K562 (cell line): Measurements from ENCODE around the gene NLE1. TPM values are rescaled to one million over a fixed set of nuclear protein-coding genes. Genes with fewer than 3 reads are reported as not detected.

Experiments
- ATF1 ChIP-seq, 2 experiments: fragments of 450-650 bp in 1 of 2; IDR thresholded peaks; 2 replicates each; pipeline ENCODE4 v1.6.1; 2016; ENCODE audit warnings: missing compliant biosample characterization in 1 of 2, missing genetic modification characterization in 1 of 2
- ATF7 ChIP-seq: fragments of 450-650 bp; IDR thresholded peaks from 2 replicates; pipeline ENCODE4 v1.7.1; 2014; ENCODE audit warnings: mild to moderate bottlenecking, moderate library complexity
- EP300 ChIP-seq: IDR thresholded peaks from 2 replicates; pipeline ENCODE4 v1.6.1; 2012; ENCODE audit warnings: low read length, improper control_type of control experiment
- FOXM1 ChIP-seq, 2 experiments: fragments of 450-650 bp in 1 of 2; sonication (generic) in 1 of 2; formaldehyde crosslinking in 1 of 2; IDR thresholded peaks; 2 replicates each; pipeline versions ENCODE4 v1.6.1 to v1.9.0; 2017 to 2022; ENCODE audit warnings: low read depth in 2 of 2, mild to moderate bottlenecking in 2 of 2, missing genetic modification reagents in 1 of 2, moderate library complexity in 1 of 2
- GABPB2 ChIP-seq: fragments of 250-450 bp; sonication (Bioruptor Pico); conservative IDR thresholded peaks from 2 replicates; pipeline ENCODE4 v1.5.1; 2021; ENCODE audit warnings: mild to moderate bottlenecking
- GTF2E2 ChIP-seq: fragments of 200-800 bp; sonication (Bioruptor generic); IDR thresholded peaks from 2 replicates; pipeline ENCODE4 v1.6.1; 2016; ENCODE audit warnings: missing genetic modification characterization, missing compliant biosample characterization
- HDGF ChIP-seq: fragments of 450-650 bp; IDR thresholded peaks from 2 replicates; pipeline ENCODE4 v1.6.1; 2016
- HNRNPL ChIP-seq: fragments of 200-400 bp; formaldehyde crosslinking; IDR thresholded peaks from 2 replicates; pipeline ENCODE4 v1.6.1; 2017; ENCODE audit warnings: low read depth, mild to moderate bottlenecking, low read length
- KLF13 ChIP-seq: fragments of 450-650 bp; IDR thresholded peaks from 2 replicates; pipeline ENCODE4 v1.6.1; 2016; ENCODE audit warnings: missing genetic modification characterization, low read depth, mild to moderate bottlenecking, missing compliant biosample characterization, moderate library complexity, borderline replicate concordance
- MAFK ChIP-seq: IDR thresholded peaks from 2 replicates; pipeline ENCODE4 v1.6.1; 2011; ENCODE audit warnings: low read length, improper control_type of control experiment
- NCOA4 ChIP-seq: fragments of 450-650 bp; IDR thresholded peaks from 2 replicates; pipeline ENCODE4 v1.6.1; 2018; ENCODE audit warnings: mild to moderate bottlenecking; ENCODE audit not compliant: partially characterized antibody
- NCOA6 ChIP-seq: fragments of 450-650 bp; IDR thresholded peaks from 2 replicates; pipeline ENCODE4 v1.6.1; 2017; ENCODE audit warnings: mild to moderate bottlenecking
- PYGO2 ChIP-seq: fragments of 450-650 bp; IDR thresholded peaks from 2 replicates; pipeline ENCODE4 v1.6.1; 2016; ENCODE audit warnings: mild to moderate bottlenecking, missing genetic modification characterization, moderate library complexity, missing compliant biosample characterization
- RBM14 ChIP-seq: fragments of 200-400 bp; formaldehyde crosslinking; IDR thresholded peaks from 2 replicates; pipeline ENCODE4 v1.6.1; 2018; ENCODE audit warnings: low read depth, mild to moderate bottlenecking, low read length, moderate library complexity, borderline replicate concordance; ENCODE audit not compliant: insufficient read depth
- SIN3B ChIP-seq: fragments of 450-650 bp; IDR thresholded peaks from 2 replicates; pipeline ENCODE4 v1.6.1; 2017; ENCODE audit warnings: low read depth, mild to moderate bottlenecking, moderate library complexity
- SRF ChIP-seq, 2 experiments: fragments of 250-450, 450-650 bp in 1 of 2; sonication (Bioruptor Pico) in 1 of 2; sonication (generic) in 1 of 2; formaldehyde crosslinking; IDR thresholded peaks; 2 replicates each; pipeline versions ENCODE4 v1.5.0 to v1.5.1; 2020 to 2022; ENCODE audit warnings: mild to moderate bottlenecking in 1 of 2, missing genetic modification reagents in 1 of 2
- SRSF7 ChIP-seq: fragments of 200-400 bp; formaldehyde crosslinking; optimal IDR thresholded peaks from 2 replicates; pipeline ENCODE3; 2017; ENCODE audit warnings: mild to moderate bottlenecking, low read depth, low read length
- TAF1 ChIP-seq: IDR thresholded peaks from 2 replicates; pipeline ENCODE4 v1.6.1; 2011; ENCODE audit warnings: mild to moderate bottlenecking, low read length, moderate library complexity; ENCODE audit not compliant: insufficient read depth, control insufficient read depth, severe bottlenecking; ENCODE audit errors: extremely low read depth
- XRCC3 ChIP-seq: fragments of 450-650 bp; IDR thresholded peaks from 2 replicates; pipeline ENCODE4 v1.6.1; 2017; ENCODE audit warnings: mild to moderate bottlenecking, moderate library complexity
- ZNF121 ChIP-seq: sonication (generic); formaldehyde crosslinking; conservative IDR thresholded peaks from 2 replicates; pipeline ENCODE4 v1.8.0; 2022; ENCODE audit warnings: missing genetic modification reagents
- ZNF134 ChIP-seq: fragments of 250-450 bp; sonication (Bioruptor Pico); conservative IDR thresholded peaks from 2 replicates; pipeline ENCODE4 v1.4.0; 2020
- polyA plus RNA-seq, 8 experiments: library from polyadenylated mRNA; depleted of rRNA in 4 of 8; stranded (reverse) in 5 of 8; unstranded in 3 of 8; fragments of >200 nt; fragmentation: Nextera tagmentation in 2 of 8; fragmentation: Illumina TruSeq in 1 of 8; extraction: Ambion mirVana in 2 of 8; extraction: Trizol in 1 of 8; gene quantifications; 2 replicates each; pipeline versions ENCODE4 v1.2.1 to v1.2.3, GENCODE V29; 2011 to 2014; ENCODE audit warnings: inconsistent platforms in 1 of 8, missing spikeins in 1 of 8
- total RNA-seq, 7 experiments: library from RNA; depleted of rRNA in 6 of 7; stranded (reverse); fragments of >200 nt in 6 of 7; fragmentation: Illumina TruSeq in 2 of 7; extraction: Trizol in 2 of 7; gene quantifications; 2 replicates each; pipeline versions ENCODE4 v1.2.1 to v1.2.3, GENCODE V29; 2011 to 2021; ENCODE audit warnings: low replicate concordance in 1 of 7
- TF ChIP-seq, protein P1 (sequence below): sonication (generic); formaldehyde crosslinking; IDR thresholded peaks from 2 replicates; pipeline ENCODE4 v1.8.0; 2022; ENCODE audit warnings: mild to moderate bottlenecking, missing genetic modification reagents
- TF ChIP-seq, protein P2 (sequence below): fragments of 450-650 bp; IDR thresholded peaks from 2 replicates; pipeline ENCODE4 v1.6.1; 2014; ENCODE audit warnings: low read depth, mild to moderate bottlenecking, moderate library complexity, borderline replicate concordance

Gene NLE1
- total and polyA plus RNA-seq, 9 of the 15 experiments (the other 6 are each of a cell fraction or from before 2014, with no cell fraction given): 3.8 to 69.0 (median 29.4) TPM

DNA sequence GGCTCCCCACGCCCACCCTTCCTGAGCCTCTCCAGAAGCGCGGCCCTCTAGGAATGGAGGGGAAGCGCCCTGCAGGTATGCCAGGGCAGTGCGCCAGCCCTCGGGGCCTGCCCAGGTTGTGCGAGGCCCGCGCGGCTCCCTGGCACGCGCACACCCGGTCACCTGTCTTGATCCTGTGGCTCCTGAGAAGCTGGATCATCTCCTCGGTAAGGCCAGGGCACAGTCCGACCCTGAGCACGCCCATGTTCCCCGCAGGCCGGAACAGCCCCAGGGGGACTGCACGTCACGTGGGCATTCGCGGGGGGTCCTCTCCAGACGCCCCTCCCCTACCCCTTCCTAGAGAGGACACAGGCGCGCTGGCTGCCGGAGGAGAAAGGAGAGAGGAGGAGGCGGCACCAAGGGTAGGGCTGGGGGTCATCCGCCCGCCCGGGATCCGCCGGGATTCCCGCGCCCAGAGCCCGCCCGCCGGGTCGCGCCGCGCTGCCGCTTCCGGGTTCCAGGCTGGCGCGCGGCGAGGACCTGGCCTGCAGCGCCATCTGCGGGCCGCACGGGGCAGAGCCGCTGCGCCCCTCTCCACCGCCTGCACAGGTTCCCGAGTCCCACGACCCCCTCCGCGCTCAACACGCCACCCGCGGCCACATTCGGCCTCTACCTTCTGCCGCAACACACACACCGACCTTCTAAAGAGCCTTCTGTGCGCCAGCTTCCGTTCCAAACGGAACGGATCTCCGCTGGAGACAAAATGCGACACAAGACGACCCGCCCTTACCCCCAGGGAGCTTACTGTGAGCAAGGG lies 22.5 kb downstream of the NLE1 start, which contains the start of gene RAD51D (continued):
- peak; percentile 11; the same call in 1 of the 2 replicates for TF ChIP-seq SIN3B
- no peak for TF ChIP-seq ZNF134 (CRISPR knock-in tag)
- no peak for TF ChIP-seq ATF1 (CRISPR knock-in tag; IDR thresholded peaks at IDR 0.05)
- peak; percentile 53 for TF ChIP-seq ATF1 (tag; IDR thresholded peaks at IDR 0.05)
- TF ChIP-seq PYGO2: no peak
- TF ChIP-seq RBM14: no peak
- TF ChIP-seq SRF (CRISPR knock-in tag; IDR thresholded peaks at IDR 0.05): no peak
- no peak for TF ChIP-seq XRCC3
- no peak for TF ChIP-seq HNRNPL
- no peak for TF ChIP-seq NCOA4
- no peak for TF ChIP-seq KLF13 (tag)
- TF ChIP-seq FOXM1 (IDR thresholded peaks at IDR 0.05; ENCODE audit: low read depth): no peak
- TF ChIP-seq FOXM1 (CRISPR knock-in tag; IDR thresholded peaks at IDR 0.05; ENCODE audit: low read depth): no peak
- TF ChIP-seq ZNF121 (CRISPR knock-in tag): no peak
- TF ChIP-seq, protein P1, sequence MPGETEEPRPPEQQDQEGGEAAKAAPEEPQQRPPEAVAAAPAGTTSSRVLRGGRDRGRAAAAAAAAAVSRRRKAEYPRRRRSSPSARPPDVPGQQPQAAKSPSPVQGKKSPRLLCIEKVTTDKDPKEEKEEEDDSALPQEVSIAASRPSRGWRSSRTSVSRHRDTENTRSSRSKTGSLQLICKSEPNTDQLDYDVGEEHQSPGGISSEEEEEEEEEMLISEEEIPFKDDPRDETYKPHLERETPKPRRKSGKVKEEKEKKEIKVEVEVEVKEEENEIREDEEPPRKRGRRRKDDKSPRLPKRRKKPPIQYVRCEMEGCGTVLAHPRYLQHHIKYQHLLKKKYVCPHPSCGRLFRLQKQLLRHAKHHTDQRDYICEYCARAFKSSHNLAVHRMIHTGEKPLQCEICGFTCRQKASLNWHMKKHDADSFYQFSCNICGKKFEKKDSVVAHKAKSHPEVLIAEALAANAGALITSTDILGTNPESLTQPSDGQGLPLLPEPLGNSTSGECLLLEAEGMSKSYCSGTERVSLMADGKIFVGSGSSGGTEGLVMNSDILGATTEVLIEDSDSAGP (CRISPR knock-in tag): no peak
- TF ChIP-seq TAF1: no peak
- no peak for TF ChIP-seq MAFK
- TF ChIP-seq, protein P2, sequence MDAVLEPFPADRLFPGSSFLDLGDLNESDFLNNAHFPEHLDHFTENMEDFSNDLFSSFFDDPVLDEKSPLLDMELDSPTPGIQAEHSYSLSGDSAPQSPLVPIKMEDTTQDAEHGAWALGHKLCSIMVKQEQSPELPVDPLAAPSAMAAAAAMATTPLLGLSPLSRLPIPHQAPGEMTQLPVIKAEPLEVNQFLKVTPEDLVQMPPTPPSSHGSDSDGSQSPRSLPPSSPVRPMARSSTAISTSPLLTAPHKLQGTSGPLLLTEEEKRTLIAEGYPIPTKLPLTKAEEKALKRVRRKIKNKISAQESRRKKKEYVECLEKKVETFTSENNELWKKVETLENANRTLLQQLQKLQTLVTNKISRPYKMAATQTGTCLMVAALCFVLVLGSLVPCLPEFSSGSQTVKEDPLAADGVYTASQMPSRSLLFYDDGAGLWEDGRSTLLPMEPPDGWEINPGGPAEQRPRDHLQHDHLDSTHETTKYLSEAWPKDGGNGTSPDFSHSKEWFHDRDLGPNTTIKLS: peak; percentile 78
- no peak; the same call in none of the 2 replicates for TF ChIP-seq ATF7
- no peak for TF ChIP-seq SRSF7
- TF ChIP-seq NCOA6: no peak
- TF ChIP-seq HDGF: no peak
- TF ChIP-seq EP300: no peak
- TF ChIP-seq GTF2E2 (tag): no peak
- TF ChIP-seq GABPB2 (CRISPR knock-in tag): no peak
